Prostate gland (tissue), 2 donors: ENCODE data around the gene MRPL50.

Experiments
- POLR2A ChIP-seq: fragments of 450-650 bp; IDR thresholded peaks from one replicate; pipeline ENCODE4 v1.6.1; 2016; ENCODE audit warnings: antibody characterized with exemption, mild to moderate bottlenecking
- POLR2AphosphoS5 ChIP-seq: sonication (generic); formaldehyde crosslinking; IDR thresholded peaks from one replicate; pipeline ENCODE4 v1.6.1; 2017; ENCODE audit warnings: antibody characterized with exemption
- TF ChIP-seq, protein P1 (sequence below), 4 experiments: fragments of 200-600 bp in 2 of 4; fragments of 450-650 bp in 2 of 4; sonication (generic) in 2 of 4; IDR thresholded peaks; 1 replicate in 3 of 4; 2 replicates in 1 of 4; pipeline ENCODE4 v1.5.1; 2016 to 2019; ENCODE audit warnings: antibody characterized with exemption in 4 of 4, mild to moderate bottlenecking in 2 of 4, moderate library complexity in 2 of 4

DNA sequence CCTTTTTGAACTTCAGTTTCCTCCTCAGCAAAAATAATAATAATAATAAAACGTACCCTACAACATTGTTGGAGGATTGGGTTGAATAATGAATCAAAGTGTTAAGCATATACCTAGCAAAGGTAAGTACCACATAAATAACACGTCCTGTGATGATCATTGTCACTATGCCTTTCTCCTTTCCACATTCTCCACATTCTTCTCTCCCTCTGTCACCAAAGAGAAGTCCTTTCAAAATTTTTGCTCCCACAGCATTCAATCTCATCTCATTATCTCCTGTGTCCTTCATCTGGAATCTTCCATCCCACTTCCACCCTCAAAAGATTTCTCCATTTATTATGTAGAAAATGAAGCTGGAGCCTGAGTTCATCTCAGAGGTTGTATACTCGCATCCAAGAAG lies 44.3 kb upstream of the MRPL50 start:
- TF ChIP-seq, protein P1, sequence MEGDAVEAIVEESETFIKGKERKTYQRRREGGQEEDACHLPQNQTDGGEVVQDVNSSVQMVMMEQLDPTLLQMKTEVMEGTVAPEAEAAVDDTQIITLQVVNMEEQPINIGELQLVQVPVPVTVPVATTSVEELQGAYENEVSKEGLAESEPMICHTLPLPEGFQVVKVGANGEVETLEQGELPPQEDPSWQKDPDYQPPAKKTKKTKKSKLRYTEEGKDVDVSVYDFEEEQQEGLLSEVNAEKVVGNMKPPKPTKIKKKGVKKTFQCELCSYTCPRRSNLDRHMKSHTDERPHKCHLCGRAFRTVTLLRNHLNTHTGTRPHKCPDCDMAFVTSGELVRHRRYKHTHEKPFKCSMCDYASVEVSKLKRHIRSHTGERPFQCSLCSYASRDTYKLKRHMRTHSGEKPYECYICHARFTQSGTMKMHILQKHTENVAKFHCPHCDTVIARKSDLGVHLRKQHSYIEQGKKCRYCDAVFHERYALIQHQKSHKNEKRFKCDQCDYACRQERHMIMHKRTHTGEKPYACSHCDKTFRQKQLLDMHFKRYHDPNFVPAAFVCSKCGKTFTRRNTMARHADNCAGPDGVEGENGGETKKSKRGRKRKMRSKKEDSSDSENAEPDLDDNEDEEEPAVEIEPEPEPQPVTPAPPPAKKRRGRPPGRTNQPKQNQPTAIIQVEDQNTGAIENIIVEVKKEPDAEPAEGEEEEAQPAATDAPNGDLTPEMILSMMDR (IDR thresholded peaks at IDR 0.05): no peak
- TF ChIP-seq POLR2AphosphoS5 (no peak), POLR2A (no peak)
